B cell (primary cell): ENCODE results near the gene GCAT. TPM values are rescaled to one million over a fixed set of nuclear protein-coding genes. Genes with fewer than 3 reads are reported as not detected.

Source experiments
- ATAC-seq: fragments of 200-7000 bp; cut with Tn5 transposase; one replicate; pipeline ENCODE4 v1.10.0; 2021; ENCODE audit warnings: low read depth, mild to moderate bottlenecking, moderate number of reproducible peaks, moderate library complexity
- CTCF ChIA-PET: fragments of 350-600 bp; sonication (Branson Sonifier 250); formaldehyde crosslinking; loops from one replicate; lab custom pipeline; 2021; ENCODE audit warnings: antibody characterized with exemption, inconsistent platforms; lab: Charles Lee
- POLR2A ChIA-PET: fragments of 350-600 bp; sonication (Branson Sonifier 250); formaldehyde crosslinking; loops from one replicate; lab custom pipeline; 2021; ENCODE audit warnings: antibody characterized with exemption; lab: Charles Lee
- DNase-seq: peaks from one replicate; pipeline ENCODE4 v3.0.0; 2013
- H2AFZ ChIP-seq: 2 replicates; pipeline ENCODE4 v1.6.1; 2012; ENCODE audit warnings: mild to moderate bottlenecking, low read depth, low read length; ENCODE audit not compliant: insufficient read depth, poor library complexity, severe bottlenecking
- H3K27ac ChIP-seq, 2 donors: 1 replicate in 1 of 2; 2 replicates in 1 of 2; pipeline ENCODE4 v1.5.1; 2012 to 2013; ENCODE audit warnings: low read length in 2 of 2, mild to moderate bottlenecking in 2 of 2, moderate library complexity in 1 of 2
- H3K27me3 ChIP-seq, 4 experiments: fragments of 200-600 bp in 1 of 4; sonication (generic) in 1 of 4; replicated peaks in 1 of 4; 1 replicate in 2 of 4; 2 replicates in 2 of 4; pipeline versions ENCODE4 v1.6.1 to v1.7.0; 2013 to 2016; ENCODE audit warnings: low read length in 3 of 4, mild to moderate bottlenecking in 2 of 4, mixed read lengths in 1 of 4, moderate library complexity in 1 of 4; ENCODE audit not compliant: insufficient read depth in 4 of 4, control insufficient read depth in 3 of 4; ENCODE audit errors: control extremely low read depth in 1 of 4
- H3K36me3 ChIP-seq, 2 experiments: replicated peaks in 1 of 2; 1 replicate in 1 of 2; 2 replicates in 1 of 2; pipeline versions ENCODE4 v1.6.1 to v1.7.1; 2013; ENCODE audit warnings: low read length in 1 of 2; ENCODE audit not compliant: insufficient read depth in 2 of 2, control insufficient read depth in 1 of 2; ENCODE audit errors: control extremely low read depth in 1 of 2, extremely low read depth in 1 of 2
- H3K4me1 ChIP-seq, 2 donors: fragments of 200-600 bp in 1 of 2; sonication (generic) in 1 of 2; 1 replicate in 1 of 2; 2 replicates in 1 of 2; pipeline versions ENCODE4 v1.5.1 to v1.6.1; 2013 to 2017; ENCODE audit warnings: low read length in 2 of 2; ENCODE audit not compliant: control insufficient read depth in 2 of 2, insufficient read depth in 2 of 2
- H3K4me2 ChIP-seq: replicated peaks from 2 replicates; pipeline ENCODE3; 2012; ENCODE audit warnings: mild to moderate bottlenecking, low read depth, low read length; ENCODE audit not compliant: poor library complexity, severe bottlenecking
- H3K4me3 ChIP-seq, 5 experiments: fragments of 200-600 bp in 1 of 5; sonication (generic) in 1 of 5; 1 replicate in 3 of 5; 2 replicates in 2 of 5; pipeline versions ENCODE4 v1.5.1 to v1.7.0; 2011 to 2016; ENCODE audit warnings: low read length in 4 of 5, mild to moderate bottlenecking in 4 of 5, low read depth in 2 of 5, control low read depth in 1 of 5, moderate library complexity in 1 of 5; ENCODE audit not compliant: insufficient read depth in 1 of 5; ENCODE audit errors: control extremely low read depth in 1 of 5, extremely low read depth in 1 of 5
- H3K79me2 ChIP-seq: fragments of 200-600 bp; sonication (generic); one replicate; pipeline ENCODE4 v1.6.0; 2016; ENCODE audit warnings: low read length; ENCODE audit not compliant: control insufficient read depth, insufficient read depth
- H3K9ac ChIP-seq: fragments of 200-600 bp; sonication (generic); 2 replicates; pipeline ENCODE4 v1.6.1; 2017; ENCODE audit warnings: mild to moderate bottlenecking, low read length, moderate library complexity
- H3K9me3 ChIP-seq, 3 donors: one replicate each; pipeline versions ENCODE4 v1.6.1 to v1.7.1; 2013; ENCODE audit warnings: low read length in 2 of 3; ENCODE audit not compliant: control insufficient read depth in 2 of 3, insufficient read depth in 1 of 3; ENCODE audit errors: control extremely low read depth in 1 of 3
- H4K20me1 ChIP-seq: 2 replicates; pipeline ENCODE4 v1.6.0; 2012; ENCODE audit warnings: mild to moderate bottlenecking, low read length; ENCODE audit not compliant: insufficient read depth, control insufficient read depth, poor library complexity, severe bottlenecking
- H3K27ac Mint-ChIP-seq: one replicate; pipeline ENCODE4 v1.8.0; 2021; ENCODE audit warnings: mixed read lengths
- H3K27me3 Mint-ChIP-seq: one replicate; pipeline ENCODE4 v1.8.0; 2021; ENCODE audit warnings: mixed read lengths
- H3K4me1 Mint-ChIP-seq: one replicate; pipeline ENCODE4 v1.8.0; 2021; ENCODE audit warnings: mixed read lengths
- H3K4me3 Mint-ChIP-seq: one replicate; pipeline ENCODE4 v1.8.0; 2021; ENCODE audit warnings: mixed read lengths
- H3K9me3 Mint-ChIP-seq: one replicate; pipeline ENCODE4 v1.8.0; 2022; ENCODE audit warnings: mixed read lengths; ENCODE audit not compliant: insufficient read depth
- EZH2 ChIP-seq: IDR thresholded peaks from 2 replicates; pipeline ENCODE4 v1.6.1; 2012; ENCODE audit warnings: borderline replicate concordance, low read depth, mild to moderate bottlenecking, moderate library complexity, low read length; ENCODE audit not compliant: insufficient read depth, poor library complexity, severe bottlenecking
- WGBS: methylation state at CpG from one replicate; pipeline ENCODE4 v1.1.5; 2013; ENCODE audit warnings: missing lambda C conversion rate; ENCODE audit not compliant: insufficient coverage; 5-methylcytosine and 5-hydroxymethylcytosine counted together
- intact Hi-C: fragments of 100-400 bp; cut with micrococcal nuclease; formaldehyde crosslinking; loops from one replicate; pipeline ENCODE4 v1.10.0; 2022
- polyA plus RNA-seq: library from polyadenylated mRNA; depleted of rRNA; stranded (reverse); fragments of >200 nt; gene quantifications from 2 replicates; pipeline ENCODE4 v1.2.3, GENCODE V29; 2012
- total RNA-seq, 2 donors: library from RNA; stranded (reverse); fragments of 120-200 nt in 1 of 2; gene quantifications; 1 replicate in 1 of 2; 2 replicates in 1 of 2; pipeline versions ENCODE4 v1.2.3 to v1.2.4, GENCODE V29; 2013 to 2022
- TF ChIP-seq, protein P1 (sequence below): fragments of 200-600 bp; IDR thresholded peaks from one replicate; pipeline ENCODE4 v1.8.0; 2022; ENCODE audit warnings: antibody characterized with exemption, mild to moderate bottlenecking

Gene GCAT
- total and polyA plus RNA-seq, 2 donors (not counting 1 experiment from before 2014, with no cell fraction given) = 0.15 to 0.47 TPM

DNA sequence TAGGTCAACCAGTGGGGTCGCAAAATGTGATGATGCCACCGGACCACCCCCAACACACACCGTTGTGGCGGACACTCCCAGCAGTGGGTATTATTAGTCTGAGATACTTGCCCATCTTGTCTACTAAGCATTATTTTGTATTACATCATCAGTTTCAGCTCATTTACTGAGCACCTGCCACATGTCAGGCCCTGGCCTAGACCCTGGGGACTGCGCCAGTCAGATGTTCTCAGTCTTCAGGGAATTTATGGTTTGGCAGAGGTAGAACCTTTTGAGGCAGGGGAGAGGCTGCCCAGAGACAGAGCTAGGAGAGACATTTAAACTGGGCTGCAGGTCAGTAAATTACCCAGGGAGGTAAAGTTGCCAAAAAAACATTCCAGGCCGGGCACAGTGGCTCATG, 43.1 kb upstream of the GCAT start:
- intact Hi-C loops = no loop called here
- WGBS = 88% methylated on average over 3 of the region's 6 CpGs
- Histone ChIP-seq H3K27ac (no peak overlapping the region), H3K9ac (no peak overlapping the region), H4K20me1 (no peaks in the 10 kb centered on the region), H3K4me3 (no peak overlapping the region), H3K79me2 (no peaks in the 10 kb centered on the region), H3K4me2 (no peak overlapping the region), H3K9me3 (no peaks in the 10 kb centered on the region), H3K4me1 (no peaks in the 10 kb centered on the region), H3K27me3 (no peaks in the 10 kb centered on the region), H2AFZ (no peak overlapping the region), H3K36me3 (peaks cover 0 to 27% of the 10 kb centered on the region in 2 experiments)
- POLR2A ChIA-PET = no interaction called here
- no peak for DNase-seq
- H3K9me3 Mint-ChIP-seq = no peaks in the 10 kb centered on the region
- TF ChIP-seq, protein P1, sequence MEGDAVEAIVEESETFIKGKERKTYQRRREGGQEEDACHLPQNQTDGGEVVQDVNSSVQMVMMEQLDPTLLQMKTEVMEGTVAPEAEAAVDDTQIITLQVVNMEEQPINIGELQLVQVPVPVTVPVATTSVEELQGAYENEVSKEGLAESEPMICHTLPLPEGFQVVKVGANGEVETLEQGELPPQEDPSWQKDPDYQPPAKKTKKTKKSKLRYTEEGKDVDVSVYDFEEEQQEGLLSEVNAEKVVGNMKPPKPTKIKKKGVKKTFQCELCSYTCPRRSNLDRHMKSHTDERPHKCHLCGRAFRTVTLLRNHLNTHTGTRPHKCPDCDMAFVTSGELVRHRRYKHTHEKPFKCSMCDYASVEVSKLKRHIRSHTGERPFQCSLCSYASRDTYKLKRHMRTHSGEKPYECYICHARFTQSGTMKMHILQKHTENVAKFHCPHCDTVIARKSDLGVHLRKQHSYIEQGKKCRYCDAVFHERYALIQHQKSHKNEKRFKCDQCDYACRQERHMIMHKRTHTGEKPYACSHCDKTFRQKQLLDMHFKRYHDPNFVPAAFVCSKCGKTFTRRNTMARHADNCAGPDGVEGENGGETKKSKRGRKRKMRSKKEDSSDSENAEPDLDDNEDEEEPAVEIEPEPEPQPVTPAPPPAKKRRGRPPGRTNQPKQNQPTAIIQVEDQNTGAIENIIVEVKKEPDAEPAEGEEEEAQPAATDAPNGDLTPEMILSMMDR = no peak
- no peak for TF ChIP-seq EZH2
- H3K27me3 Mint-ChIP-seq = no peaks in the 10 kb centered on the region
- H3K27ac Mint-ChIP-seq = no peak overlapping the region
- no peaks in the 10 kb centered on the region for H3K4me1 Mint-ChIP-seq
- no peak for ATAC-seq
- no peak overlapping the region for H3K4me3 Mint-ChIP-seq
- CTCF ChIA-PET = interaction anchor here (1.0 kb wide), 1 partner anchor 52 kb away, joined by 3 read pairs; no protein-coding TSS in a partner anchor

DNA sequence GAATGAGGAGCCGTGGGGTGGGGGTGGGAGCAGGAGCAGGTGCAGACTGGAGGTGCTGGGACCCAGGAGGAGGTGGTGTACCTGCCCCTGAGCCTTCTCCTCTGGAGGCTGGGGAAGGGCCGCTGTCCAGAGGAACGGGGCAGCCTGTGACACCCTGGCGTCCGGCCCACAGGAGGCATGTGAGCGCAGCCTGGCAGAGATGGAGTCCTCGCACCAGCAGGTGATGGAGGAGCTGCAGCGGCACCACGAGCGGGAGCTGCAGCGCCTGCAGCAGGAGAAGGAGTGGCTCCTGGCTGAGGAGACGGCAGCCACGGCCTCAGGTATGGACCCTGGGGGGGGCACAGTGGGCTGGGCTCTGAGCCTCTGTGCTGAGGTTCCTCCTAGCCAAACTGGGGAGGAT, 42.2 kb upstream of the GCAT start:
- H3K27me3 Mint-ChIP-seq = no peaks in the 10 kb centered on the region
- H2AFZ ChIP-seq = no peak overlapping the region
- no peak for ATAC-seq
- H3K27ac Mint-ChIP-seq = no peak overlapping the region
- H4K20me1 ChIP-seq = no peaks in the 10 kb centered on the region
- intact Hi-C loops = no loop called here
- TF ChIP-seq, protein P1 = no peak
- no peak for TF ChIP-seq EZH2
- ChIA-PET POLR2A (no interaction called here), CTCF (no interaction called here)
- H3K79me2 ChIP-seq = no peaks in the 10 kb centered on the region
- no peak overlapping the region for H3K4me2 ChIP-seq
- no peak for DNase-seq
- no peaks in the 10 kb centered on the region for H3K9me3 Mint-ChIP-seq
- no peaks in the 10 kb centered on the region for H3K9me3 ChIP-seq
- H3K27ac ChIP-seq = no peak overlapping the region
- H3K4me3 ChIP-seq = no peak overlapping the region
- H3K4me1 ChIP-seq = no peaks in the 10 kb centered on the region
- no peak overlapping the region for H3K9ac ChIP-seq
- WGBS = 99% methylated on average over 13 of the region's 13 CpGs
- H3K36me3 ChIP-seq = peaks cover 0 to 20% of the 10 kb centered on the region in 2 experiments
- H3K27me3 ChIP-seq = no peaks in the 10 kb centered on the region
- no peaks in the 10 kb centered on the region for H3K4me1 Mint-ChIP-seq
- H3K4me3 Mint-ChIP-seq = no peak overlapping the region
